ENCODE measurements around the gene ALDH3B2.
"Not testable (repeated sequence)": the region's sequence is repeated elsewhere in the genome, so short reads cannot be mapped to it uniquely, and the experiment has no call there.

The ALDH3B2 gene

GRCh38 chr11:67682126-67683034 lies 8.0 kb upstream of the ALDH3B2 start:
- DNase-seq, result not testable (repeated sequence)

- DNase-seq, result no peak
These were observed 6.5 kb upstream of the ALDH3B2 start for GRCh38 chr11:67680696-67681470.

- DNase-seq, result no peak
These were observed 780 bp upstream of the ALDH3B2 start for GRCh38 chr11:67675058-67675747.

- no peak for DNase-seq
These were observed 521 bp downstream of the ALDH3B2 start for GRCh38 chr11:67673902-67674301.

GRCh38 chr11:67673358-67673757 lies 1.1 kb downstream of the ALDH3B2 start:
- DNase-seq, result no peak

GRCh38 chr11:67671211-67671520 lies 3.3 kb downstream of the ALDH3B2 start:
- DNase-seq, result no peak

- DNase-seq, result no peak
These were observed 3.9 kb downstream of the ALDH3B2 start for GRCh38 chr11:67670316-67671210.

- DNase-seq, result no peak
These were observed 6.3 kb downstream of the ALDH3B2 start for GRCh38 chr11:67668192-67668551.

- DNase-seq, result no peak
These were observed 6.8 kb downstream of the ALDH3B2 start for GRCh38 chr11:67667490-67668191.

GRCh38 chr11:67666676-67667489 lies 7.5 kb downstream of the ALDH3B2 start:
- no peak for DNase-seq

- DNase-seq, result no peak
These were observed 8.1 kb downstream of the ALDH3B2 start for GRCh38 chr11:67666303-67666645.

GRCh38 chr11:67665541-67666302 lies 8.7 kb downstream of the ALDH3B2 start:
- no peak for DNase-seq

- DNase-seq, result no peak
These were observed 9.5 kb downstream of the ALDH3B2 start for GRCh38 chr11:67664696-67665540.

- no peak for DNase-seq
These were observed 10.2 kb downstream of the ALDH3B2 start for GRCh38 chr11:67664213-67664585.

- no peak for DNase-seq
These were observed 10.8 kb downstream of the ALDH3B2 start for GRCh38 chr11:67663532-67664212.

- DNase-seq, result no peak
These were observed 11.4 kb downstream of the ALDH3B2 start for GRCh38 chr11:67662835-67663531.

- no peak for DNase-seq
These were observed 12.1 kb downstream of the ALDH3B2 start for GRCh38 chr11:67662142-67662834.

Measured in NCI-H1694 (cell line).